ENCODE results near the gene EPHB2.

DNA sequence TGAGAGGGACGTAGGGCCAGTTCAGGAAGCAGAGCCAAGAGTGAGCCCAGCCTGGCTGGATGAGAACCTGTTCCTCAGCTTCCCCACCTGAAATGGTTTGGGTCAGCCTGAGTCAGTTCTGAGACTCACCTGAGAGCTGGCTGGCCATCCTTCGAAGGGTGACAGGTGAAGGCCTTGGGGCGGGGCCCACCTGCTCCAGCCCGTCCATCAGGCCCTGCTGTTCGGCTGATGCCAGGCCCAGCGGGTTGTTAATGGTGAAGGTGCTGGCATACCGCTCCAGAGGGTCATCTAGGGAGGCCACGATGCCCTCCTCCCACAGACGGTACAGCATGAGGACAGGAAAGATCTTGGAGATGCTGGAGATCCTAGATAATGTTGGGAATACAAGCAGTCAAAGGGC lies 247.9 kb downstream of the EPHB2 start:
- TF ChIP-seq, protein P1, sequence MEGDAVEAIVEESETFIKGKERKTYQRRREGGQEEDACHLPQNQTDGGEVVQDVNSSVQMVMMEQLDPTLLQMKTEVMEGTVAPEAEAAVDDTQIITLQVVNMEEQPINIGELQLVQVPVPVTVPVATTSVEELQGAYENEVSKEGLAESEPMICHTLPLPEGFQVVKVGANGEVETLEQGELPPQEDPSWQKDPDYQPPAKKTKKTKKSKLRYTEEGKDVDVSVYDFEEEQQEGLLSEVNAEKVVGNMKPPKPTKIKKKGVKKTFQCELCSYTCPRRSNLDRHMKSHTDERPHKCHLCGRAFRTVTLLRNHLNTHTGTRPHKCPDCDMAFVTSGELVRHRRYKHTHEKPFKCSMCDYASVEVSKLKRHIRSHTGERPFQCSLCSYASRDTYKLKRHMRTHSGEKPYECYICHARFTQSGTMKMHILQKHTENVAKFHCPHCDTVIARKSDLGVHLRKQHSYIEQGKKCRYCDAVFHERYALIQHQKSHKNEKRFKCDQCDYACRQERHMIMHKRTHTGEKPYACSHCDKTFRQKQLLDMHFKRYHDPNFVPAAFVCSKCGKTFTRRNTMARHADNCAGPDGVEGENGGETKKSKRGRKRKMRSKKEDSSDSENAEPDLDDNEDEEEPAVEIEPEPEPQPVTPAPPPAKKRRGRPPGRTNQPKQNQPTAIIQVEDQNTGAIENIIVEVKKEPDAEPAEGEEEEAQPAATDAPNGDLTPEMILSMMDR (IDR thresholded peaks at IDR 0.05), result no peak
- no peak for TF ChIP-seq ZFX (IDR thresholded peaks at IDR 0.05; ENCODE audit: borderline replicate concordance)

Measured in 22Rv1 (cell line).